ENCODE results near the gene TREML1. TPM values are rescaled to one million over a fixed set of nuclear protein-coding genes. Genes with fewer than 3 reads are reported as not detected.

Gene TREML1
- total RNA-seq, 1 donor, result not detected

- DNase-seq (ENCODE audit: insufficient read length, low spot score, missing footprints), result no peak
- no peak for TF ChIP-seq CTCF (IDR thresholded peaks at IDR 0.05; ENCODE audit: extremely low read depth, low read depth, low read length)
- no peak overlapping the region for H3K27ac ChIP-seq (ENCODE audit: low read depth, low read length)
- H3K4me2 ChIP-seq (ENCODE audit: insufficient read depth, low read length), result no peak overlapping the region
- no peaks in the 10 kb centered on the region for H3K27me3 ChIP-seq (ENCODE audit: insufficient read depth, low read length)
- no peaks in the 10 kb centered on the region for H3K36me3 ChIP-seq (ENCODE audit: insufficient read depth, low read length)
- H3K4me1 ChIP-seq (ENCODE audit: insufficient read depth, low read length), result no peaks in the 10 kb centered on the region
- no peaks in the 10 kb centered on the region for H3K9me3 ChIP-seq (ENCODE audit: low read depth, low read length)
- no peaks in the 10 kb centered on the region for H4K20me1 ChIP-seq (ENCODE audit: insufficient read depth, low read length)
- no peaks in the 10 kb centered on the region for H3K79me2 ChIP-seq (ENCODE audit: insufficient read depth, low read length)
- H3K4me3 ChIP-seq (ENCODE audit: insufficient read depth, low read length), result no peak overlapping the region
- H2AFZ ChIP-seq (ENCODE audit: low read length), result no peak overlapping the region
These were observed 28.9 kb downstream of the TREML1 start for GRCh38 chr6:41125282-41125681.

- Histone ChIP-seq H3K27me3 (ENCODE audit: insufficient read depth, low read length) (no peaks in the 10 kb centered on the region), H3K27ac (ENCODE audit: low read depth, low read length) (no peak overlapping the region), H3K4me2 (ENCODE audit: insufficient read depth, low read length) (no peak overlapping the region), H4K20me1 (ENCODE audit: insufficient read depth, low read length) (no peaks in the 10 kb centered on the region), H3K36me3 (ENCODE audit: insufficient read depth, low read length) (no peaks in the 10 kb centered on the region), H3K4me3 (ENCODE audit: insufficient read depth, low read length) (no peak overlapping the region), H3K4me1 (ENCODE audit: insufficient read depth, low read length) (no peaks in the 10 kb centered on the region), H2AFZ (ENCODE audit: low read length) (no peak overlapping the region), H3K9me3 (ENCODE audit: low read depth, low read length) (no peaks in the 10 kb centered on the region), H3K79me2 (ENCODE audit: insufficient read depth, low read length) (no peaks in the 10 kb centered on the region)
- no peak for TF ChIP-seq CTCF (IDR thresholded peaks at IDR 0.05; ENCODE audit: extremely low read depth, low read depth, low read length)
- no peak for DNase-seq (ENCODE audit: insufficient read length, low spot score, missing footprints)
These were observed 31.2 kb downstream of the TREML1 start for GRCh38 chr6:41122918-41123317.

- H3K4me2 ChIP-seq (ENCODE audit: insufficient read depth, low read length), result no peak overlapping the region
- TF ChIP-seq CTCF (IDR thresholded peaks at IDR 0.05; ENCODE audit: extremely low read depth, low read depth, low read length), result no peak
- H3K36me3 ChIP-seq (ENCODE audit: insufficient read depth, low read length), result no peaks in the 10 kb centered on the region
- no peaks in the 10 kb centered on the region for H3K4me1 ChIP-seq (ENCODE audit: insufficient read depth, low read length)
- H3K4me3 ChIP-seq (ENCODE audit: insufficient read depth, low read length), result no peak overlapping the region
- DNase-seq (ENCODE audit: insufficient read length, low spot score, missing footprints), result no peak
- H3K79me2 ChIP-seq (ENCODE audit: insufficient read depth, low read length), result no peaks in the 10 kb centered on the region
- H3K9me3 ChIP-seq (ENCODE audit: low read depth, low read length), result no peaks in the 10 kb centered on the region
- no peak overlapping the region for H2AFZ ChIP-seq (ENCODE audit: low read length)
- H3K27me3 ChIP-seq (ENCODE audit: insufficient read depth, low read length), result no peaks in the 10 kb centered on the region
- H4K20me1 ChIP-seq (ENCODE audit: insufficient read depth, low read length), result no peaks in the 10 kb centered on the region
- H3K27ac ChIP-seq (ENCODE audit: low read depth, low read length), result no peak overlapping the region
These were observed 31.8 kb downstream of the TREML1 start for GRCh38 chr6:41122373-41122772.

- Histone ChIP-seq H3K27me3 (ENCODE audit: insufficient read depth, low read length) (no peaks in the 10 kb centered on the region), H3K9me3 (ENCODE audit: low read depth, low read length) (no peaks in the 10 kb centered on the region), H3K4me1 (ENCODE audit: insufficient read depth, low read length) (no peaks in the 10 kb centered on the region), H3K27ac (ENCODE audit: low read depth, low read length) (no peak overlapping the region), H3K4me2 (ENCODE audit: insufficient read depth, low read length) (no peak overlapping the region), H3K79me2 (ENCODE audit: insufficient read depth, low read length) (no peaks in the 10 kb centered on the region), H2AFZ (ENCODE audit: low read length) (no peak overlapping the region), H3K4me3 (ENCODE audit: insufficient read depth, low read length) (no peak overlapping the region), H4K20me1 (ENCODE audit: insufficient read depth, low read length) (no peaks in the 10 kb centered on the region), H3K36me3 (ENCODE audit: insufficient read depth, low read length) (no peaks in the 10 kb centered on the region)
- no peak for DNase-seq (ENCODE audit: insufficient read length, low spot score, missing footprints)
- TF ChIP-seq CTCF (IDR thresholded peaks at IDR 0.05; ENCODE audit: extremely low read depth, low read depth, low read length), result no peak
These were observed 34.1 kb downstream of the TREML1 start for GRCh38 chr6:41120058-41120457.

Data from osteoblast (primary cell).